Measurements from ENCODE around the gene IL4I1.

DNA sequence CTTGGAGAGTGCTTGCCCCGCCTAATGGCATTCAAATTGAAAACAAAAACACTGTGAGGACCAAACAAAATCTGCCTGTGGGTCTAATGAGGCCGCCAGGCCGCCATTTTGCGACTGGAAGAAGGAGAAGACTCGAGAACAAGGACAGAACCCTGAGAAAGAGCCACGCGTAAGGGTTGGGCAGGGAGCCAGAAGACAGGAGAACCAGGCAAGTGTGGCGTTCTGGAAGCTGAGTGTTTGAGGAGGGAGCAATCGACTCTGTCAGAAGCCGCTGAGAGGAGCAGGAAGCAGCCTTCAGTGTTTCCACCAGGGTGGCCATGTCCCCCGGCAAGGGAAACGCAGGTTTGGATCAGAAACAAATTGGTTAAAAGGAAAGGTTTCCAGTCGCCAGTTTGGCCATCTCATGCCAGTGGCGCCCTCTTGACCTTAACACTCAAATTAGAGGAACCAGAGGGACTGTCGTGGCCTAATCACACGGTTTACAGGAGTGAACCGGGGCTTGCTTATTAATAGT is 55.9 kb downstream of the IL4I1 start:
- TF ChIP-seq, protein P1, sequence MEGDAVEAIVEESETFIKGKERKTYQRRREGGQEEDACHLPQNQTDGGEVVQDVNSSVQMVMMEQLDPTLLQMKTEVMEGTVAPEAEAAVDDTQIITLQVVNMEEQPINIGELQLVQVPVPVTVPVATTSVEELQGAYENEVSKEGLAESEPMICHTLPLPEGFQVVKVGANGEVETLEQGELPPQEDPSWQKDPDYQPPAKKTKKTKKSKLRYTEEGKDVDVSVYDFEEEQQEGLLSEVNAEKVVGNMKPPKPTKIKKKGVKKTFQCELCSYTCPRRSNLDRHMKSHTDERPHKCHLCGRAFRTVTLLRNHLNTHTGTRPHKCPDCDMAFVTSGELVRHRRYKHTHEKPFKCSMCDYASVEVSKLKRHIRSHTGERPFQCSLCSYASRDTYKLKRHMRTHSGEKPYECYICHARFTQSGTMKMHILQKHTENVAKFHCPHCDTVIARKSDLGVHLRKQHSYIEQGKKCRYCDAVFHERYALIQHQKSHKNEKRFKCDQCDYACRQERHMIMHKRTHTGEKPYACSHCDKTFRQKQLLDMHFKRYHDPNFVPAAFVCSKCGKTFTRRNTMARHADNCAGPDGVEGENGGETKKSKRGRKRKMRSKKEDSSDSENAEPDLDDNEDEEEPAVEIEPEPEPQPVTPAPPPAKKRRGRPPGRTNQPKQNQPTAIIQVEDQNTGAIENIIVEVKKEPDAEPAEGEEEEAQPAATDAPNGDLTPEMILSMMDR (IDR thresholded peaks at IDR 0.05; ENCODE audit: low read depth, low read length, poor library complexity, severe bottlenecking): no peak
- TF ChIP-seq EZH2phosphoT487 (IDR thresholded peaks at IDR 0.05; ENCODE audit: borderline replicate concordance, low read length): no peak
